NB4 (cell line): ENCODE results near the gene NCK2.

Experiments used
- CTCF ChIP-seq: IDR thresholded peaks from one replicate; pipeline ENCODE4 v1.5.1; 2012; ENCODE audit warnings: low read depth, low read length
- MAX ChIP-seq: IDR thresholded peaks from 2 replicates; pipeline ENCODE4 v1.6.1; 2011; ENCODE audit warnings: low read depth, low read length
- MYC ChIP-seq: IDR thresholded peaks from 2 replicates; pipeline ENCODE4 v1.6.1; 2011; ENCODE audit warnings: low read depth, low read length
- POLR2A ChIP-seq: IDR thresholded peaks from 2 replicates; pipeline ENCODE4 v1.6.1; 2011; ENCODE audit warnings: mild to moderate bottlenecking; ENCODE audit not compliant: insufficient read length; ENCODE audit errors: extremely low read depth

- TF ChIP-seq POLR2A (no peak), CTCF (no peak), MAX (no peak), MYC (no peak)
Measured at GRCh38 chr2:105721991-105722511, 22.7 kb upstream of the NCK2 start.
